Measurements from ENCODE around the gene RIPOR1. TPM values are rescaled to one million over a fixed set of nuclear protein-coding genes. Genes with fewer than 3 reads are reported as not detected.
A peak's percentile ranks its signal among the peaks of the same experiment; 100 is the strongest.

RIPOR1 gene
- total and polyA plus RNA-seq, 2 donors from 2014 or later, result 60.9 to 116 TPM

DNA sequence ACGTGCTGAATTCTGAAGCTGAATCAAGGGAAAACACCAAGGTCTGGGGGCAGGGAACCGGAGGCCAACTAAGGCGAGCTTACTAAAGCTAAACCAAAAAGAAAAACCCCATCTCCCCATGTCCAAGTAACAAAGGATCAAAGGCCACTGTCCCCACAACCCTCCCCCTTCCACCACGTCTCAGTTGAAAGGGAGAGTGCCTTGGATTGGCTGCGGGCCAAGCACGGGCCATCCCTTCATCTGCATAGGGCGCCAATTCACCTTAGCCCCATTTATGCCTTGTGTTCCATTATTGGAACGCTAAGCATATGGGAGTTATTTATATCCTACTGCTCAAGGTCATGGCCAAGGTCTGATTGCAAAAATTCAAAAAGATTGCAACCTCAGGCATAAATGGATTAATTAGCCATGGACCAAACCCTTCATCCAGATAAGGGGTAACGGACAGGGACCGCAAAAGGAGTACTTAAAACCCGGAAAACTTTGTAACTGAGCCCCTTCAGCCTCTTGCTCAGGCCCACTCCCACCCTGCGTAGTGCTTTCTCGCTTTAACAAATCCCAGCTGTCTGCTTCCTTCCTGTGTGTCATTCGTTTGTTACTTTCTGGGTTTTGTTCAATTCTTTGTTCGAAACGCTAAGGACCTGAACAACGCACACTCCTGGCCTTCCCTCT is 46.9 kb upstream of the RIPOR1 start:
- intact Hi-C loops (cut with DNase I), result no loop called here
- H3K4me1 ChIP-seq (ENCODE audit: control insufficient read depth in 2 of 3, insufficient read depth in 2 of 3, low read depth in 1 of 3, low read length in 3 of 3), result peaks cover 0 to 31% (median 21%) of the 10 kb centered on the region in 3 donors
- H3K9ac ChIP-seq (ENCODE audit: low read length in 3 of 3), result peak overlapping the region; percentile 69 to 95 (median 82)
- H3K9me3 ChIP-seq (ENCODE audit: control insufficient read depth in 2 of 3, insufficient read depth in 1 of 3, low read length in 3 of 3), result no peaks in the 10 kb centered on the region
- TF ChIP-seq, protein P1, sequence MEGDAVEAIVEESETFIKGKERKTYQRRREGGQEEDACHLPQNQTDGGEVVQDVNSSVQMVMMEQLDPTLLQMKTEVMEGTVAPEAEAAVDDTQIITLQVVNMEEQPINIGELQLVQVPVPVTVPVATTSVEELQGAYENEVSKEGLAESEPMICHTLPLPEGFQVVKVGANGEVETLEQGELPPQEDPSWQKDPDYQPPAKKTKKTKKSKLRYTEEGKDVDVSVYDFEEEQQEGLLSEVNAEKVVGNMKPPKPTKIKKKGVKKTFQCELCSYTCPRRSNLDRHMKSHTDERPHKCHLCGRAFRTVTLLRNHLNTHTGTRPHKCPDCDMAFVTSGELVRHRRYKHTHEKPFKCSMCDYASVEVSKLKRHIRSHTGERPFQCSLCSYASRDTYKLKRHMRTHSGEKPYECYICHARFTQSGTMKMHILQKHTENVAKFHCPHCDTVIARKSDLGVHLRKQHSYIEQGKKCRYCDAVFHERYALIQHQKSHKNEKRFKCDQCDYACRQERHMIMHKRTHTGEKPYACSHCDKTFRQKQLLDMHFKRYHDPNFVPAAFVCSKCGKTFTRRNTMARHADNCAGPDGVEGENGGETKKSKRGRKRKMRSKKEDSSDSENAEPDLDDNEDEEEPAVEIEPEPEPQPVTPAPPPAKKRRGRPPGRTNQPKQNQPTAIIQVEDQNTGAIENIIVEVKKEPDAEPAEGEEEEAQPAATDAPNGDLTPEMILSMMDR (IDR thresholded peaks at IDR 0.05; ENCODE audit: borderline replicate concordance, extremely low read depth, insufficient read depth), result no peak
- H3K27me3 ChIP-seq (ENCODE audit: control insufficient read depth, insufficient read depth, low read length), result no peaks in the 10 kb centered on the region
- no peak for FAIRE-seq
- DNase-seq, result peak in 3 of 5 donors; percentile 46 to 86 (median 79)
- H3K4me3 ChIP-seq (ENCODE audit: low read length in 3 of 3), result peak overlapping the region; percentile 80 to 86 (median 85)
- H3K36me3 ChIP-seq (ENCODE audit: control insufficient read depth in 2 of 3, insufficient read depth in 3 of 3, low read length in 3 of 3), result peaks cover 0 to 6% (median 0%) of the 10 kb centered on the region in 3 donors
- peak overlapping the region; percentile 73 to 78 for H3K27ac ChIP-seq (ENCODE audit: low read depth in 2 of 2, low read length in 2 of 2)

DNA sequence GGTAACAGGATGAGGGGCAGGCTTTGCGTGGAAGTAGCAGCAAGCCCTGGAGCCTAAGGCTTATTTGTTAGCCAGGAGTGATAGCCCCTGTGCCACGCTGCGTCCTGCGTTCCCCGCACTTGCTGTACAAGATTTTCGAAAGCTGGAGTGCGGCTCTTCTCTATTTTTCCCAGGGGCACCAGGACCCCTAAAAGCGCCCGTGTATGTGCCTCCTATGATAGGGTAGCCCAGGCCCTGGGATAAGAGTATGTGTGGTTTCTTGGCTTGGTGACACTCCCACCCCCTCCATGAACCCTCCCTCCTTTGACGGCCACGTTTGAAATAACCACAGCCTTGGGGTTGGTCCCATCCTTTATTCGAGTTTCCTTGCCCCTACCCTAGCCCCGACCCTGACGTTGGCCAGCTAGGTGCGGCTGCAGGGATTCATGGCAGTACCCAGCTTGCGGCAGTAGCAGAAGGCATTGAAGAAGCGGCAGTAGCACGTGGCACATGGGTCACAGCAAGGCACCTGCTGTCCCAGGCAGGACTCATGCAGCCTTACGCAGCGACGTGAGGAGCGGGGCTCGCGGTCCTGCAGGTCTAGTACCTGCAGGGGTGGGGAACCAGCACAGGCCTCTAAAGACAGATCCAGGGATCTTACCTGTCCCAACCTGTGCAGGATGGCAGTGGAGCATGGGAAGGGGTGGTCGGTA is 46.2 kb upstream of the RIPOR1 start:
- peaks cover 0 to 6% (median 0%) of the 10 kb centered on the region in 3 donors for H3K36me3 ChIP-seq (ENCODE audit: control insufficient read depth in 2 of 3, insufficient read depth in 3 of 3, low read length in 3 of 3)
- no peaks in the 10 kb centered on the region for H3K27me3 ChIP-seq (ENCODE audit: control insufficient read depth, insufficient read depth, low read length)
- FAIRE-seq, result no peak
- peaks cover 0 to 31% (median 21%) of the 10 kb centered on the region in 3 donors for H3K4me1 ChIP-seq (ENCODE audit: control insufficient read depth in 2 of 3, insufficient read depth in 2 of 3, low read depth in 1 of 3, low read length in 3 of 3)
- TF ChIP-seq, protein P1 (IDR thresholded peaks at IDR 0.05; ENCODE audit: borderline replicate concordance, extremely low read depth, insufficient read depth), result no peak
- intact Hi-C loops (cut with DNase I), result no loop called here
- peak in 1 of 5 donors; percentile 61 for DNase-seq
- no peaks in the 10 kb centered on the region for H3K9me3 ChIP-seq (ENCODE audit: control insufficient read depth in 2 of 3, insufficient read depth in 1 of 3, low read length in 3 of 3)
- H3K4me3 ChIP-seq (ENCODE audit: low read length in 3 of 3), result peak overlapping the region; percentile 80 to 86 (median 85)
- peak overlapping the region in 1 of 2 donors; percentile 23 for H3K27ac ChIP-seq (ENCODE audit: low read depth in 2 of 2, low read length in 2 of 2)
- H3K9ac ChIP-seq (ENCODE audit: low read length in 3 of 3), result peak overlapping the region in 2 of 3 donors; percentile 82 to 95

DNA sequence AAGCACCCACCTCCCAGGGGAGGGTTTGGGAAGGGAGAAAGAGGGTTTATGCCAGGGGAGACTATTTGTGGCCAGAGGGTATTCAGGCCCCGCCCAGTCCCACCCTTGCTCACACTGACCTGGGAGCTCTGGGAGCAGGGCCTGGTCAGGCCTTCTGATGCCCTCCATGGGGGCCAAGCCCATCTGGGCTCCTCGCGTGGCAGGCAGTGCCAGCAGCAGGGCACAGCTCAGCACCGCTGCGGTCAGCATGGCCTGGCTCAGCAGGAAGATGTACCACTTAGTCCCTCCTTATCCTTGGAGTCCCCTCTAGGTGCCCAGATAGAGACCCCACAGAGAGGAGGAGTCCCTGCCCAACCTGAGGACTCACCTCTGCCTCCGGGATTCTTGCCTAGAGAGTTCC is 45.5 kb upstream of the RIPOR1 start, which contains the start of gene AGRP:
TSS of gene AGRP (minus strand) at position 398 of the 400 bp plus-strand sequence. CDS start at position 249, 149 bp downstream.
- TF ChIP-seq, protein P1 (IDR thresholded peaks at IDR 0.05; ENCODE audit: borderline replicate concordance, extremely low read depth, insufficient read depth), result no peak
- H3K9ac ChIP-seq (ENCODE audit: low read length in 3 of 3), result peak within 1 kb of the TSS in 2 of 3 donors; percentile 82 to 95
- H3K4me3 ChIP-seq (ENCODE audit: low read length in 3 of 3), result peak within 1 kb of the TSS in 1 of 3 donors; percentile 86
- no peaks in the 10 kb centered on the region for H3K9me3 ChIP-seq (ENCODE audit: control insufficient read depth in 2 of 3, insufficient read depth in 1 of 3, low read length in 3 of 3)
- peaks cover 0 to 31% (median 21%) of the 10 kb centered on the region in 3 donors for H3K4me1 ChIP-seq (ENCODE audit: control insufficient read depth in 2 of 3, insufficient read depth in 2 of 3, low read depth in 1 of 3, low read length in 3 of 3)
- peaks cover 0 to 6% (median 0%) of the 10 kb centered on the region in 3 donors for H3K36me3 ChIP-seq (ENCODE audit: control insufficient read depth in 2 of 3, insufficient read depth in 3 of 3, low read length in 3 of 3)
- DNase-seq, result no peak
- no peak within 1 kb of the TSS for H3K27ac ChIP-seq (ENCODE audit: low read depth in 2 of 2, low read length in 2 of 2)
- intact Hi-C loops (cut with DNase I), result no loop called here
- no peak for FAIRE-seq
- H3K27me3 ChIP-seq (ENCODE audit: control insufficient read depth, insufficient read depth, low read length), result no peaks in the 10 kb centered on the region
